ENCODE results near the gene STAC2.

Gene STAC2

GRCh38 chr17:39209317-39210092 is 16.2 kb downstream of the STAC2 start:
- DNase-seq = peak; percentile 78

- peak; percentile 45 for DNase-seq
Observed at GRCh38 chr17:39208893-39209292, 16.9 kb downstream of the STAC2 start.

GRCh38 chr17:39208136-39208535 is 17.6 kb downstream of the STAC2 start:
- DNase-seq = peak; percentile 38

- no peak for DNase-seq
Observed at GRCh38 chr17:39205112-39205526, 20.6 kb downstream of the STAC2 start.

- no peak for DNase-seq
Observed at GRCh38 chr17:39204245-39204644, 21.5 kb downstream of the STAC2 start.

GRCh38 chr17:39200957-39201510 is 24.7 kb downstream of the STAC2 start:
- DNase-seq = no peak

- DNase-seq = peak; percentile 85
Observed at GRCh38 chr17:39200070-39200879, 25.5 kb downstream of the STAC2 start, which contains the start of gene RPL19. TSS of gene RPL19 (plus strand) at chr17:39200283. CDS start at chr17:39200345, 62 bp downstream.

GRCh38 chr17:39199820-39200069 is 26.0 kb downstream of the STAC2 start:
- peak; percentile 93 for DNase-seq

GRCh38 chr17:39198186-39198566 is 27.6 kb downstream of the STAC2 start:
- no peak for DNase-seq

GRCh38 chr17:39197380-39198185 is 28.2 kb downstream of the STAC2 start, which contains the start of gene CACNB1:
TSS of gene CACNB1 (minus strand) at chr17:39197669. CDS start at chr17:39197495, 174 bp downstream.
- DNase-seq = peak; percentile 76

- no peak for DNase-seq
Observed at GRCh38 chr17:39196808-39197291, 28.9 kb downstream of the STAC2 start.

GRCh38 chr17:39196241-39196807 is 29.4 kb downstream of the STAC2 start:
- no peak for DNase-seq

- no peak for DNase-seq
Observed at GRCh38 chr17:39195568-39196160, 30.1 kb downstream of the STAC2 start.

- DNase-seq = no peak
Observed at GRCh38 chr17:39194985-39195524, 30.7 kb downstream of the STAC2 start.

GRCh38 chr17:39194089-39194984 is 31.4 kb downstream of the STAC2 start:
- DNase-seq = no peak

- no peak for DNase-seq
Observed at GRCh38 chr17:39193346-39193745, 32.4 kb downstream of the STAC2 start.

GRCh38 chr17:39192901-39193300 is 32.8 kb downstream of the STAC2 start:
- DNase-seq = no peak

- no peak for DNase-seq
Observed at GRCh38 chr17:39191750-39192510, 33.8 kb downstream of the STAC2 start.

GRCh38 chr17:39187152-39187830 is 38.5 kb downstream of the STAC2 start:
- DNase-seq = no peak
